Measurements from ENCODE around the gene KLHL26.

DNA sequence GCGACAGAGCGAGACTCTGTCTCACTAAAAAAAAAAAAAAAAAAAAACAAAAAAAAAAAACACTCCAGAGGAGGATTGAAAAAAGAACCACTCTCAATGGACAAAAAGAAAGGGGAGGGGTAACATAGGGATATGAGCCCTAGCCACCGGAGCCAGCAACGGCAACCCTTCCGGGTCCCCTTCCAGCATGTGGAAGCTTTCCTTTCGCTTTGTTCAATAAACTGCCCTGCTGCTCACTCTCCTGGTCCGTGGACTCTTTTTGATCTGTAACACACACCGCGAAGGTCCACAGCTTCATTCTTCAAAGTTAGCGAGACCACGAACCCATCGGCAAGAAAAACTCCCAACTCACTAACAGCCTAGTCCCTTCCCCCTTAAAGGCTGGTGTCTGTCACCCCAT is 49.3 kb upstream of the KLHL26 start:
- TF ChIP-seq, protein P1, sequence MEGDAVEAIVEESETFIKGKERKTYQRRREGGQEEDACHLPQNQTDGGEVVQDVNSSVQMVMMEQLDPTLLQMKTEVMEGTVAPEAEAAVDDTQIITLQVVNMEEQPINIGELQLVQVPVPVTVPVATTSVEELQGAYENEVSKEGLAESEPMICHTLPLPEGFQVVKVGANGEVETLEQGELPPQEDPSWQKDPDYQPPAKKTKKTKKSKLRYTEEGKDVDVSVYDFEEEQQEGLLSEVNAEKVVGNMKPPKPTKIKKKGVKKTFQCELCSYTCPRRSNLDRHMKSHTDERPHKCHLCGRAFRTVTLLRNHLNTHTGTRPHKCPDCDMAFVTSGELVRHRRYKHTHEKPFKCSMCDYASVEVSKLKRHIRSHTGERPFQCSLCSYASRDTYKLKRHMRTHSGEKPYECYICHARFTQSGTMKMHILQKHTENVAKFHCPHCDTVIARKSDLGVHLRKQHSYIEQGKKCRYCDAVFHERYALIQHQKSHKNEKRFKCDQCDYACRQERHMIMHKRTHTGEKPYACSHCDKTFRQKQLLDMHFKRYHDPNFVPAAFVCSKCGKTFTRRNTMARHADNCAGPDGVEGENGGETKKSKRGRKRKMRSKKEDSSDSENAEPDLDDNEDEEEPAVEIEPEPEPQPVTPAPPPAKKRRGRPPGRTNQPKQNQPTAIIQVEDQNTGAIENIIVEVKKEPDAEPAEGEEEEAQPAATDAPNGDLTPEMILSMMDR (IDR thresholded peaks at IDR 0.05; ENCODE audit: borderline replicate concordance, extremely low read depth, low read length, poor library complexity, severe bottlenecking) = no peak
- no peak for TF ChIP-seq EZH2 (IDR thresholded peaks at IDR 0.05; ENCODE audit: borderline replicate concordance, low read depth, low read length, severe bottlenecking)

Data from DND-41 (cell line).